Mucosa of stomach (tissue), 1 donor: ENCODE results near the gene GPM6B.

Experiments used
- H3K27me3 ChIP-seq: one replicate; pipeline ENCODE4 v1.7.0; 2013; ENCODE audit warnings: mild to moderate bottlenecking, low read length; ENCODE audit not compliant: control insufficient read depth, insufficient read depth
- H3K36me3 ChIP-seq: one replicate; pipeline ENCODE4 v1.7.0; 2013; ENCODE audit warnings: low read length; ENCODE audit not compliant: control insufficient read depth, insufficient read depth
- H3K4me1 ChIP-seq: one replicate; pipeline ENCODE4 v1.7.0; 2013; ENCODE audit warnings: mild to moderate bottlenecking, low read length; ENCODE audit not compliant: control insufficient read depth, insufficient read depth
- H3K4me3 ChIP-seq: one replicate; pipeline ENCODE4 v1.7.0; 2013; ENCODE audit warnings: low read length
- H3K9ac ChIP-seq: one replicate; pipeline ENCODE4 v1.7.0; 2013; ENCODE audit warnings: mild to moderate bottlenecking, low read length, moderate library complexity
- H3K9me3 ChIP-seq: one replicate; pipeline ENCODE4 v1.7.0; 2013; ENCODE audit warnings: mild to moderate bottlenecking, low read length, moderate library complexity; ENCODE audit not compliant: control insufficient read depth
- donor health status: Pancreatic carcinoma.

GPM6B gene, protein sequence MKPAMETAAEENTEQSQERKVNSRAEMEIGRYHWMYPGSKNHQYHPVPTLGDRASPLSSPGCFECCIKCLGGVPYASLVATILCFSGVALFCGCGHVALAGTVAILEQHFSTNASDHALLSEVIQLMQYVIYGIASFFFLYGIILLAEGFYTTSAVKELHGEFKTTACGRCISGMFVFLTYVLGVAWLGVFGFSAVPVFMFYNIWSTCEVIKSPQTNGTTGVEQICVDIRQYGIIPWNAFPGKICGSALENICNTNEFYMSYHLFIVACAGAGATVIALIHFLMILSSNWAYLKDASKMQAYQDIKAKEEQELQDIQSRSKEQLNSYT

DNA sequence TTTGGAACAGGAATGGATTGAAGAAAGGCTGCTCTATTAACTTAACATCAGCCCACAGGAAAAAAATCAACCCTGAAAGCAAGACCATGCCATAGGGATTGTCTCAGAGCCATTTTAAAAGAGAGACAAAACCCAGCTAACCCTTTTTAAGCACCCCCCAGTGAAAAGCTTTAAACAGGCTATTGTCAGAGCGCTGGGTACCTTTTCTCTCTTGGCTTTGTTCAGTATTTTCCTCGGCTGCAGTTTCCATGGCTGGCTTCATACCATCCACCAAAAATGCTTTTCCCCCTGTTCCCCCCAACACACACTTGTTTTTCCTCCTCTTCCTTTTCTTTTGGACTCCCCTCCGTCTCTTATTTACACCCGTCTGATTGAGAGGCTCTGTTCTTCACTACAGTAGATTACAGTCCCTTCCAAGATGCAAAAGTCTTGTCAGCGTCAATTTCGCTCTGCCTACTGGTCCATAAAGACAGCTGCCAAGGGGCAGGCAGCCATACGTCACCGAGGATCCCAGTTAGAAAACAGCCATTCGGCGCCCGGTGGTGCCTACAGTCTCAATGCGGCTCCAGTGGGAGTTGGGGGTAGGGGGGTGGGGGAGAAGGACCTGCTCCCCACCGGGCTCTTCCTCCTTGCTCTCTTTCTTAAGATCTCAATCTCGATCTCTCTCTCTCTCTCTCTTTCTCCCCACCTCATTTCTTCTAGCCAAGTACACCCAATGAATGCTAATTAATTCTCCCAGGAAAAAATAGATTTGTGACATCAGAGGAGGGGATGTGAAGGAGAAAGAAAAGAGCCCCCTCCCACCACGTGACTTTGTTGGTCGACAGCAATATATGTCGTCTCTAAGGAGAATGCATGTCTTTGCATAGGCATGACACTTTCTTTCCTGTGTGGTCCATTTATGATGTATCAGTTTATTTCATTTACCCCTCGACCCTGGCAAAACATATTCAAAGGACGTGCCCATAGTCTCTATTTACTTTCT is at the start of gene GPM6B:
Gene GPM6B (minus strand): TSS at position 451 of the 985 bp plus-strand sequence. CDS start 189 bp downstream, at position 262.
- no peak within 1 kb of the TSS for H3K9ac ChIP-seq
- no peaks in the 10 kb centered on the region for H3K36me3 ChIP-seq
- peaks cover 3% of the 10 kb centered on the region for H3K27me3 ChIP-seq
- no peaks in the 10 kb centered on the region for H3K9me3 ChIP-seq
- no peak within 1 kb of the TSS for H3K4me3 ChIP-seq
- H3K4me1 ChIP-seq, result no peaks in the 10 kb centered on the region

DNA sequence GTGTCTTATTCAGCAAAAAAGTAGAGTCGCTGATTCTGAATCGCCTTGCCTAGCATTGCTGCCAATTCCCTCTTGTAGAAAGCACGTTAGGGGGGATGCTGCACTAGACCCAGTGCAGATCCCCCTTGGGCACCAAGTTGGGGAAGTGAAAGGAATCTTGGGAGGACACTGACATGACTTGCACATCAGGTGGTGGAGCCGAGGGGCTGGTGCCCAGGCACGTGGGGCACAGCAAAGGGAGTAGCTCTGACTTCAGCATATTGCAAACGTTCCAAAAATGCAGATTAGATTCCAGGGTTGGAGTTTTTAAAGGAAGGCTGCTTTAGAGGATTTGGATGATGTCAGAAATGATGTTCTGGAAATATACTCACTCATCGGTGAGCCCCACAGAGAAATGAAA is 47.4 kb upstream of the GPM6B start:
- Histone ChIP-seq H3K4me1 (no peaks in the 10 kb centered on the region), H3K4me3 (no peak overlapping the region), H3K9ac (no peak overlapping the region), H3K9me3 (no peaks in the 10 kb centered on the region), H3K36me3 (no peaks in the 10 kb centered on the region), H3K27me3 (no peaks in the 10 kb centered on the region)

DNA sequence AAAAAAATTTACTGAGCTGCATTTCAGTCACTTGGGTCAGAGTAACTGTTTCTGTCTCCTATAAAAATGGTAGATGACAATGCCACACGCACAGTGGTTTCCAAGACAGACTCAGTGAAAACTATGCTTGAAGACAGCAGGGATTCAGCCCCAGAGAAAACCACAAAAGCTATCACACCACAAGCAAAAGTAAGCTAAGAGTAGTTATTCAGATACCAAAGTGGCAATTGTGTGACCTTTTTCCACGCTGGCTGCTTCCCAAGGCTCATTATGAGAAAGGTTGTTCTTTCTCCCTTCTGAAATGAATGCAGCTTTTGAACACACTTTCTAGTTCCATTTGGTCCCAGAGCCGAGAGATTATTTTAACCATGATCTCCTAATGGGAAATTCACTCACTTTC is 46.4 kb upstream of the GPM6B start:
- Histone ChIP-seq H3K27me3 (no peaks in the 10 kb centered on the region), H3K4me3 (no peak overlapping the region), H3K4me1 (no peaks in the 10 kb centered on the region), H3K9ac (no peak overlapping the region), H3K9me3 (no peaks in the 10 kb centered on the region), H3K36me3 (no peaks in the 10 kb centered on the region)

DNA sequence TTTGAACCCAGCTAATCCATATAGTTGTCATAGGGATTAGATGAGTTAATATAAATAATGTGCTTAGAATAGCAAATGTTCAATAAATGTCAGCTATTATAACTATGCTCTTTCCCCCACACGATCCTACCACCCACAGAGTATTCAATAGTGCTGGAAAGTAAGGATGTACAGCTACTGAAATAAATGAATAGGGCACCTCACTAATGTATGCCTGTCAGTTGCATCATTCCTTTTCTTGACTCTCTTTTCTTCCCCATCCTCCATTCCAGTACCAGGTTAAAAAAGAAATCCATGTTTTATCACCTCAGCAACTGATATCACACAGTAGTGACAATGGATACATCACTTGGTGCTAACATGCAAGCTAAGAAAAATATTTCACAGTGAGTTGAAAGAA is 42.8 kb upstream of the GPM6B start:
- H3K27me3 ChIP-seq, result no peaks in the 10 kb centered on the region
- no peak overlapping the region for H3K9ac ChIP-seq
- no peaks in the 10 kb centered on the region for H3K36me3 ChIP-seq
- H3K9me3 ChIP-seq, result no peaks in the 10 kb centered on the region
- no peaks in the 10 kb centered on the region for H3K4me1 ChIP-seq
- no peak overlapping the region for H3K4me3 ChIP-seq

DNA sequence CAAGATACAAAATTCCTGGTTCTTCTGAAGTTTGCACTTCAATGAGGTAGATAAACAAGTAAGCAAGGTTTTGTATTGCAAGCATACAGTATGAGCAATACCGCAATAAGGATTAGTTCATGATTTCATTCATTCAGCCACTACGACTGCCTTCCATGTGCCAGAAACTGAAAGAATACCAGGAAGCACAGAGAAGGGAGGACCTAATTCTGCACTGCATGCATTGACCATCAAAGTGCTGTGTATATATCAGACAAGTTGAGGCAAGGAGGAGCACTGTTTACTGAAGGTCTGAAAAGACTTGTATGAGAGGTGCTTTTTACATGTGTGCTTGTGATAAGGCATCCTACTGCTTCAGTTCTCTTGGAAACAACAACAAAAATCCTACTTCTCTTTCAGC is 40.9 kb upstream of the GPM6B start:
- H3K4me1 ChIP-seq, result no peaks in the 10 kb centered on the region
- no peak overlapping the region for H3K4me3 ChIP-seq
- H3K9ac ChIP-seq, result no peak overlapping the region
- H3K9me3 ChIP-seq, result no peaks in the 10 kb centered on the region
- no peaks in the 10 kb centered on the region for H3K36me3 ChIP-seq
- no peaks in the 10 kb centered on the region for H3K27me3 ChIP-seq

DNA sequence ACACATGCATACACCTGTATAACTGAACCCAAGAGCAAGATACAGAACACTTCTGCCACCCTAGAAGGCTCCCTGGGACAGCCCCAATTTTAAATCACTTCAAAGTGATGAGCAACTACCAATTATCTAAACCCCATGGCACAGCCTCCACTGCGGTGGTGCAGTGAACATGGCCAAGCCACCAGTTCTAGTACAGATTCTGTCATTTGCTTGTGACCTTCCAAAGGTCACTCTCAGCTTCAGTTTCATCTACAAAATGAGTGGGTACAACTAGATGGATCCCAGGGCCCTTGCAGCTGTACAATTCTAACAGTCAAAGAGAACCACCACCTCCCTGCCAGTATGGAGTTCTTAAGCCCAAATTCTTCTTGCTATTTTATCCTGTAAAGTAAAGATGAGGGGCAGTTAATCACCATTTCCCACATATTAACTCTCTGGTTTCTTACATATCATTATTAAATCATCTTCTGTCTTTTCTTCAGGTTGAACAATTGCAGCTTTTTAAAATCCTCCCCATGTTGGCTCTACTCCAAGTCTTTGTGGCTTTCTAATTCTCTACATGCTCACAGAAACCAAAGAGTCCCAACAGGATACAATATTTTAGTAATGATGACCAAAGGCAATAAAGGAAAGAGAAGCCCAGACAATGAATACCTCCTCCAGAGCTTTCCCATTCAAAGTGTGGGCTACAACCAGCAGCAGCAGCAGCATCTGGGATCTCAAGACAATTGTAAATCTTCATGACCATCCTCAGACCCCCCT is 39.0 kb upstream of the GPM6B start:
- Histone ChIP-seq H3K9me3 (no peaks in the 10 kb centered on the region), H3K9ac (no peak overlapping the region), H3K36me3 (no peaks in the 10 kb centered on the region), H3K27me3 (no peaks in the 10 kb centered on the region), H3K4me1 (no peaks in the 10 kb centered on the region), H3K4me3 (no peak overlapping the region)

DNA sequence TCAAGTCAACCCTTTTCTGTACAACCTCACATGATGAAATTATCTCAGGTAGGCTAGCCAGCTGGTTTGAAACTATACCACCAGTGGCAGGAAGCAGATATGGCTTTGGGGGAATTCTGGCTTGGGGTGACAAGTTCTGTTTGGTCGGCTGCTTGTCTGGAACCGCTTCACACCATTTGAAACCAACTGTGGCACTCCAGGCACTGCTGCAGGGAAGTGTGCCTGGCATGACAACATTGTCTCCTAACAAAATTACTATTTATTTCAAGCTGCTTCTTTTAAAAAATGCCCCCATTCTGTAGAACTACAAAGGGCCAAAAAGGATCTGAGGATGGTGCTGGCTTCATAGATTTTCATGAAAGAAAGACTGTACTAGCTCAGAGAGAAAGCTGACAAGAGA is 37.1 kb upstream of the GPM6B start:
- H3K9ac ChIP-seq, result no peak overlapping the region
- no peaks in the 10 kb centered on the region for H3K4me1 ChIP-seq
- no peaks in the 10 kb centered on the region for H3K36me3 ChIP-seq
- no peaks in the 10 kb centered on the region for H3K9me3 ChIP-seq
- H3K4me3 ChIP-seq, result no peak overlapping the region
- no peaks in the 10 kb centered on the region for H3K27me3 ChIP-seq

DNA sequence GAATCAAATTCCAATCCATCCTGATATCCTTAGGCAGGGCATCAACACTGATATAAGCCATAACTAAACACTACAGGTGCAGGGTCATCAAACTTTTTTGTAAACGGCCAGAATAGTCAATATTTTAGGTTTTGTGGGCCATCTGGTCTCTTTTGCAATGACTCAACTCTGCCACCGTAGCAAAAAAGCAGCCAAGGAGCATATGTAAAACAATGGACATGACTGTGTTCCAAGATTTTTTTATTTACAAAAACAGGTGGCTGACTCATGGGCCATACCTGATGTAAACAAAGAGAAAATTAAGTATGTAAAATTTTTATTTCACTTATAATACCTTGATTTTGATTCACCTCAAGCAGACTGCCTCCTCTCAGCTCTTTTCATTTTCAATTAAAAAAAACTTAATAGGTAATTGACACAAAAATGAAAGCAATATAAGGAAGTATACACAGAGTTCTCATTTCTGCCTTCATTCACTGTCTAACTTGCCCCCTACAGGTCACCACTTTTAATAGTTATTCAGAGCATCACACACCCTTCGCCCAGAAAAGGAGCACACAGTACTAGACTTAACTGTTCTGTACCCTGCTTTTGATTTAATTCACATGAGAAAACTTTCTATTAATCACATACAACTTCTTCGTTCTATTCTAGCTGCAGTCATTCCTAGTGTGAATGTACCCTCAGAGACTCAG is 35.3 kb upstream of the GPM6B start:
- Histone ChIP-seq H3K36me3 (no peaks in the 10 kb centered on the region), H3K4me3 (no peak overlapping the region), H3K9me3 (no peaks in the 10 kb centered on the region), H3K9ac (no peak overlapping the region), H3K27me3 (no peaks in the 10 kb centered on the region), H3K4me1 (no peaks in the 10 kb centered on the region)

DNA sequence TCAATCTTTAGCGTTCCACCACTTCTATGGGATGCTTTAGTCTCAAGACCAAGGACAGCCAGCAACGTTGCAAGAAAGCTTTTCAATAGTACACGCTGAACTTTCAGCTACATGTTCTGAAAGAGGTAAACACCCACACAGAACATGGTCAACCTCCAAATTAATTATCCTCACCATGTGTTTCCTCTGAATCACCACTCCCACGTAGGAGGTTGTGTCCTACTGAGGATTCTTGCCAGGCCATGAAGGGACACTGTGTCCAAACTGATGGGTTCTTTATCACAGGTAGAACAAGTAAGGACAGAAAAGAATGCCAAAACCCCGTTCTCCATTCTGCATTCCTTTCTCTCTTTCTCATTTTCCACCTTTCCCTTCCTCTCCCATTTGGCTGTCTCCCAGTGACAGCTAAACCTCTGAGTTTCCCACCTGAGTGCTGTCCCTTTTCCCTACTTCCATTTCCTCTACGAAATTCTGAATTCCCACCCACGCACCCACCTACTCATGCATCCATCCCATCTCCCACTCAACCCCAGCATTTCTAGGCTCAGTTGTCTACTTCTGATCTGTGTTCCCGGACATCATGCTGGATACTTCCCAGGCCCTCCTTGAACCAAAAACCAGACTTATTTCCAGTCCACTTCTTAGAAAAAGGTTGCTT is 29.0 kb upstream of the GPM6B start:
- Histone ChIP-seq H3K4me3 (no peak overlapping the region), H3K27me3 (no peaks in the 10 kb centered on the region), H3K4me1 (no peaks in the 10 kb centered on the region), H3K36me3 (no peaks in the 10 kb centered on the region), H3K9me3 (no peaks in the 10 kb centered on the region), H3K9ac (no peak overlapping the region)

DNA sequence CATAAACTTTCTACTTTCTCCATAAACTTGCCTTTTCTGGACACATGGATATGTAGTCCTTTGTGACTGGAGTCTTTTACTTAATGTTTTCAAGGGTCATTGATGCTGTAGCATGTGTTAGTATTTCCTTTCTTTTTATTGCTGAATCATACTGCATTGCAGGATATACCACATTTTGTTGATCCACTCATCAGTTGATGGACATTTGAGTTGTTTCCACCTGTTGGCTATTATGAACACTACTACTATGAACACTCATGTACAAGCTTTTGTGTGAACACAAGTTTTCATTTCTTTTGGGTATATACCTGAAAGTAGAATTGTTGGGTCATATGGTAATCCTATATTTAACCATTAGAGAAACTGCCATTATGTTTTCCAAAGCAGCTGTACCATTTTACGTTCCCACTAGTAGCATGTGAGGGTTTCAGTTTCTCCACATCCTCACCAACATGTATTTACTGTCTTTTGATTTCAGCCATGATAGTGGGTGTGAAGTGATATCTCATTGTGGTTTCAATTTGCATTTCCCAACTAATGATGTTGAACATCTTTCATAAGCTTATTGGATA is 26.3 kb upstream of the GPM6B start:
- H3K36me3 ChIP-seq, result no peaks in the 10 kb centered on the region
- H3K9me3 ChIP-seq, result no peaks in the 10 kb centered on the region
- no peak overlapping the region for H3K9ac ChIP-seq
- no peaks in the 10 kb centered on the region for H3K27me3 ChIP-seq
- no peak overlapping the region for H3K4me3 ChIP-seq
- H3K4me1 ChIP-seq, result no peaks in the 10 kb centered on the region

DNA sequence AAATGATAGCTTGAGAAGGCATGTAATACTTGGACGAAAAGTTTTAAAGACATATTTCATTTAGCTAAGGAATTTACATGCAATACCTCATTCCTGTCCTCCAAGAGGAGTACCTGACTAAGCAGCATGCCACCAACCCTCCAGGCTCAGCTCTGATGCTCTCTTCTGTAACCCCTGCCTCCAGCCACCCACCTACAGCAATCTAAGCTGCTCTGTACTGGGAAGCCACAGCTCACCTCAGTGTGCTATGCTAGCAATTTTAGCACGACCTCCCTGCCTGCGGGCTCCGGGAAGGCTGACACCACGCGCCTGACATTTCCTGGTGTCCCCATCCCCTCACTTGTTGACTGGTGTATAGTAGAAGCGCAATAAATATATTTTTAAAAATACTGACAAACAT is 23.2 kb upstream of the GPM6B start:
- no peaks in the 10 kb centered on the region for H3K36me3 ChIP-seq
- H3K4me1 ChIP-seq, result no peaks in the 10 kb centered on the region
- H3K9me3 ChIP-seq, result no peaks in the 10 kb centered on the region
- no peak overlapping the region for H3K9ac ChIP-seq
- no peaks in the 10 kb centered on the region for H3K27me3 ChIP-seq
- no peak overlapping the region for H3K4me3 ChIP-seq
